ENCODE measurements around the gene CENPC.
"Not testable (repeated sequence)": the region's sequence is repeated elsewhere in the genome, so short reads cannot be mapped to it uniquely, and the experiment has no call there.

CENPC gene

GRCh38 chr4:67532397-67532796 is 12.9 kb downstream of the CENPC start:
- not testable (repeated sequence) for H3K4me3 ChIP-seq (ENCODE audit: low read length in 2 of 2); H3K9me3 ChIP-seq (ENCODE audit: control insufficient read depth in 2 of 2, low read length in 2 of 2); H3K9ac ChIP-seq (ENCODE audit: low read depth in 1 of 2, low read length in 2 of 2); H3K27ac ChIP-seq (ENCODE audit: low read depth in 2 of 2, low read length in 2 of 2); H3K4me1 ChIP-seq (ENCODE audit: control insufficient read depth in 2 of 2, insufficient read depth in 2 of 2, low read length in 2 of 2); H3K27me3 ChIP-seq (ENCODE audit: control insufficient read depth in 2 of 2, insufficient read depth in 2 of 2, low read length in 2 of 2)
- peaks cover 50 to 52% of the 10 kb centered on the region in 2 donors for H3K36me3 ChIP-seq (ENCODE audit: control insufficient read depth in 2 of 2, insufficient read depth in 2 of 2, low read length in 2 of 2)

GRCh38 chr4:67531379-67531962 is 13.8 kb downstream of the CENPC start:
- H3K27ac ChIP-seq (ENCODE audit: low read depth in 2 of 2, low read length in 2 of 2): no peak overlapping the region
- no peak overlapping the region for H3K4me3 ChIP-seq (ENCODE audit: low read length in 2 of 2)
- H3K9me3 ChIP-seq (ENCODE audit: control insufficient read depth in 2 of 2, low read length in 2 of 2): no peaks in the 10 kb centered on the region
- peaks cover 46 to 47% of the 10 kb centered on the region in 2 donors for H3K36me3 ChIP-seq (ENCODE audit: control insufficient read depth in 2 of 2, insufficient read depth in 2 of 2, low read length in 2 of 2)
- no peaks in the 10 kb centered on the region for H3K4me1 ChIP-seq (ENCODE audit: control insufficient read depth in 2 of 2, insufficient read depth in 2 of 2, low read length in 2 of 2)
- no peaks in the 10 kb centered on the region for H3K27me3 ChIP-seq (ENCODE audit: control insufficient read depth in 2 of 2, insufficient read depth in 2 of 2, low read length in 2 of 2)
- no peak overlapping the region for H3K9ac ChIP-seq (ENCODE audit: low read depth in 1 of 2, low read length in 2 of 2)

GRCh38 chr4:67524140-67524539 is 21.2 kb downstream of the CENPC start:
- not testable (repeated sequence) for H3K4me3 ChIP-seq (ENCODE audit: low read length in 2 of 2); H3K9me3 ChIP-seq (ENCODE audit: control insufficient read depth in 2 of 2, low read length in 2 of 2); H3K4me1 ChIP-seq (ENCODE audit: control insufficient read depth in 2 of 2, insufficient read depth in 2 of 2, low read length in 2 of 2); H3K27ac ChIP-seq (ENCODE audit: low read depth in 2 of 2, low read length in 2 of 2); H3K27me3 ChIP-seq (ENCODE audit: control insufficient read depth in 2 of 2, insufficient read depth in 2 of 2, low read length in 2 of 2); H3K9ac ChIP-seq (ENCODE audit: low read depth in 1 of 2, low read length in 2 of 2)
- peaks cover 10 to 12% of the 10 kb centered on the region in 2 donors for H3K36me3 ChIP-seq (ENCODE audit: control insufficient read depth in 2 of 2, insufficient read depth in 2 of 2, low read length in 2 of 2)

GRCh38 chr4:67522851-67523671 is 22.2 kb downstream of the CENPC start:
- no peaks in the 10 kb centered on the region for H3K27me3 ChIP-seq (ENCODE audit: control insufficient read depth in 2 of 2, insufficient read depth in 2 of 2, low read length in 2 of 2)
- no peak overlapping the region for H3K27ac ChIP-seq (ENCODE audit: low read depth in 2 of 2, low read length in 2 of 2)
- H3K36me3 ChIP-seq (ENCODE audit: control insufficient read depth in 2 of 2, insufficient read depth in 2 of 2, low read length in 2 of 2): peaks cover 9 to 12% of the 10 kb centered on the region in 2 donors
- no peak overlapping the region for H3K9ac ChIP-seq (ENCODE audit: low read depth in 1 of 2, low read length in 2 of 2)
- no peaks in the 10 kb centered on the region for H3K4me1 ChIP-seq (ENCODE audit: control insufficient read depth in 2 of 2, insufficient read depth in 2 of 2, low read length in 2 of 2)
- H3K4me3 ChIP-seq (ENCODE audit: low read length in 2 of 2): no peak overlapping the region
- no peaks in the 10 kb centered on the region for H3K9me3 ChIP-seq (ENCODE audit: control insufficient read depth in 2 of 2, low read length in 2 of 2)

- H3K36me3 ChIP-seq (ENCODE audit: control insufficient read depth in 2 of 2, insufficient read depth in 2 of 2, low read length in 2 of 2): peaks cover 14 to 15% of the 10 kb centered on the region in 2 donors
- no peak overlapping the region for H3K27ac ChIP-seq (ENCODE audit: low read depth in 2 of 2, low read length in 2 of 2)
- no peak overlapping the region for H3K9ac ChIP-seq (ENCODE audit: low read depth in 1 of 2, low read length in 2 of 2)
- H3K4me1 ChIP-seq (ENCODE audit: control insufficient read depth in 2 of 2, insufficient read depth in 2 of 2, low read length in 2 of 2): no peaks in the 10 kb centered on the region
- no peaks in the 10 kb centered on the region for H3K27me3 ChIP-seq (ENCODE audit: control insufficient read depth in 2 of 2, insufficient read depth in 2 of 2, low read length in 2 of 2)
- no peak overlapping the region for H3K4me3 ChIP-seq (ENCODE audit: low read length in 2 of 2)
- no peaks in the 10 kb centered on the region for H3K9me3 ChIP-seq (ENCODE audit: control insufficient read depth in 2 of 2, low read length in 2 of 2)
Measured at GRCh38 chr4:67522230-67522629, 23.1 kb downstream of the CENPC start.

- Histone ChIP-seq H3K9me3 (ENCODE audit: control insufficient read depth in 2 of 2, low read length in 2 of 2) (no peaks in the 10 kb centered on the region), H3K9ac (ENCODE audit: low read depth in 1 of 2, low read length in 2 of 2) (no peak overlapping the region), H3K27ac (ENCODE audit: low read depth in 2 of 2, low read length in 2 of 2) (no peak overlapping the region), H3K36me3 (ENCODE audit: control insufficient read depth in 2 of 2, insufficient read depth in 2 of 2, low read length in 2 of 2) (peaks cover 14% of the 10 kb centered on the region in 2 donors), H3K4me1 (ENCODE audit: control insufficient read depth in 2 of 2, insufficient read depth in 2 of 2, low read length in 2 of 2) (no peaks in the 10 kb centered on the region), H3K4me3 (ENCODE audit: low read length in 2 of 2) (no peak overlapping the region), H3K27me3 (ENCODE audit: control insufficient read depth in 2 of 2, insufficient read depth in 2 of 2, low read length in 2 of 2) (no peaks in the 10 kb centered on the region)
Measured at GRCh38 chr4:67521506-67521905, 23.8 kb downstream of the CENPC start.

GRCh38 chr4:67520141-67520540 is 25.2 kb downstream of the CENPC start:
- Histone ChIP-seq H3K27ac (ENCODE audit: low read depth in 2 of 2, low read length in 2 of 2) (no peak overlapping the region), H3K4me1 (ENCODE audit: control insufficient read depth in 2 of 2, insufficient read depth in 2 of 2, low read length in 2 of 2) (no peaks in the 10 kb centered on the region), H3K36me3 (ENCODE audit: control insufficient read depth in 2 of 2, insufficient read depth in 2 of 2, low read length in 2 of 2) (peaks cover 14% of the 10 kb centered on the region in 2 donors), H3K9ac (ENCODE audit: low read depth in 1 of 2, low read length in 2 of 2) (no peak overlapping the region), H3K9me3 (ENCODE audit: control insufficient read depth in 2 of 2, low read length in 2 of 2) (no peaks in the 10 kb centered on the region), H3K27me3 (ENCODE audit: control insufficient read depth in 2 of 2, insufficient read depth in 2 of 2, low read length in 2 of 2) (no peaks in the 10 kb centered on the region), H3K4me3 (ENCODE audit: low read length in 2 of 2) (no peak overlapping the region)

GRCh38 chr4:67512501-67512900 is 32.8 kb downstream of the CENPC start:
- no peak overlapping the region for H3K4me3 ChIP-seq (ENCODE audit: low read length in 2 of 2)
- H3K9me3 ChIP-seq (ENCODE audit: control insufficient read depth in 2 of 2, low read length in 2 of 2): no peaks in the 10 kb centered on the region
- peaks cover 35 to 41% of the 10 kb centered on the region in 2 donors for H3K36me3 ChIP-seq (ENCODE audit: control insufficient read depth in 2 of 2, insufficient read depth in 2 of 2, low read length in 2 of 2)

GRCh38 chr4:67500373-67500772 is 44.9 kb downstream of the CENPC start:
- no peaks in the 10 kb centered on the region for H3K27me3 ChIP-seq (ENCODE audit: control insufficient read depth in 2 of 2, insufficient read depth in 2 of 2, low read length in 2 of 2)
- H3K9ac ChIP-seq (ENCODE audit: low read depth in 1 of 2, low read length in 2 of 2): no peak overlapping the region
- no peaks in the 10 kb centered on the region for H3K9me3 ChIP-seq (ENCODE audit: control insufficient read depth in 2 of 2, low read length in 2 of 2)
- H3K4me1 ChIP-seq (ENCODE audit: control insufficient read depth in 2 of 2, insufficient read depth in 2 of 2, low read length in 2 of 2): no peaks in the 10 kb centered on the region
- no peak overlapping the region for H3K4me3 ChIP-seq (ENCODE audit: low read length in 2 of 2)
- no peak overlapping the region for H3K27ac ChIP-seq (ENCODE audit: low read depth in 2 of 2, low read length in 2 of 2)
- H3K36me3 ChIP-seq (ENCODE audit: control insufficient read depth in 2 of 2, insufficient read depth in 2 of 2, low read length in 2 of 2): peaks cover 15 to 16% of the 10 kb centered on the region in 2 donors

More at GRCh38 chr4:67512501-67512900, 32.8 kb downstream of the CENPC start:
- Histone ChIP-seq H3K9ac (ENCODE audit: low read depth in 1 of 2, low read length in 2 of 2) (no peak overlapping the region), H3K27ac (ENCODE audit: low read depth in 2 of 2, low read length in 2 of 2) (no peak overlapping the region), H3K27me3 (ENCODE audit: control insufficient read depth in 2 of 2, insufficient read depth in 2 of 2, low read length in 2 of 2) (no peaks in the 10 kb centered on the region), H3K4me1 (ENCODE audit: control insufficient read depth in 2 of 2, insufficient read depth in 2 of 2, low read length in 2 of 2) (no peaks in the 10 kb centered on the region)

GRCh38 chr4:67499799-67500198 is 45.5 kb downstream of the CENPC start:
- Histone ChIP-seq H3K9ac (ENCODE audit: low read depth in 1 of 2, low read length in 2 of 2) (no peak overlapping the region), H3K4me1 (ENCODE audit: control insufficient read depth in 2 of 2, insufficient read depth in 2 of 2, low read length in 2 of 2) (no peaks in the 10 kb centered on the region), H3K9me3 (ENCODE audit: control insufficient read depth in 2 of 2, low read length in 2 of 2) (no peaks in the 10 kb centered on the region), H3K36me3 (ENCODE audit: control insufficient read depth in 2 of 2, insufficient read depth in 2 of 2, low read length in 2 of 2) (peaks cover 11 to 15% of the 10 kb centered on the region in 2 donors), H3K4me3 (ENCODE audit: low read length in 2 of 2) (no peak overlapping the region), H3K27me3 (ENCODE audit: control insufficient read depth in 2 of 2, insufficient read depth in 2 of 2, low read length in 2 of 2) (no peaks in the 10 kb centered on the region), H3K27ac (ENCODE audit: low read depth in 2 of 2, low read length in 2 of 2) (no peak overlapping the region)

Measured in mucosa of rectum (tissue), 2 donors.